Placental pericyte (primary cell): ENCODE data around the gene CIAO3. TPM values are rescaled to one million over a fixed set of nuclear protein-coding genes. Genes with fewer than 3 reads are reported as not detected.

Experiments
- small RNA-seq: library from RNA; depleted of rRNA; stranded (forward); fragments of <200 nt; gene quantifications from one replicate; pipeline ENCODE3, GENCODE V24; 2012; ENCODE audit warnings: low replicate concordance
- total RNA-seq: library from RNA; depleted of rRNA; stranded (reverse); fragments of >200 nt; gene quantifications from 2 replicates; pipeline ENCODE4 v1.2.3, GENCODE V29; 2012

The CIAO3 gene
- 25.2 and 40.8 TPM in 2 replicates for total RNA-seq

GRCh38 chr16:740764-741505 lies at the start of gene CIAO3:
TSS of gene CIAO3 (minus strand) at chr16:740997. CDS start at chr16:740985, 12 bp downstream.

GRCh38 chr16:788399-789126 lies 47.8 kb upstream of the CIAO3 start, which contains the start of gene CHTF18:
TSS of gene CHTF18 (plus strand) at chr16:788620. CDS start at chr16:788685, 65 bp downstream.

GRCh38 chr16:787978-788398 lies 47.2 kb upstream of the CIAO3 start, which contains the start of gene RPUSD1:
TSS of gene RPUSD1 (minus strand) at chr16:788381. CDS start at chr16:787737, 644 bp downstream.

GRCh38 chr16:760545-761343 lies 19.9 kb upstream of the CIAO3 start, which contains the start of gene MSLN:
TSS of gene MSLN (plus strand) at chr16:760734. CDS start at chr16:762681, 1,947 bp downstream.

DNA sequence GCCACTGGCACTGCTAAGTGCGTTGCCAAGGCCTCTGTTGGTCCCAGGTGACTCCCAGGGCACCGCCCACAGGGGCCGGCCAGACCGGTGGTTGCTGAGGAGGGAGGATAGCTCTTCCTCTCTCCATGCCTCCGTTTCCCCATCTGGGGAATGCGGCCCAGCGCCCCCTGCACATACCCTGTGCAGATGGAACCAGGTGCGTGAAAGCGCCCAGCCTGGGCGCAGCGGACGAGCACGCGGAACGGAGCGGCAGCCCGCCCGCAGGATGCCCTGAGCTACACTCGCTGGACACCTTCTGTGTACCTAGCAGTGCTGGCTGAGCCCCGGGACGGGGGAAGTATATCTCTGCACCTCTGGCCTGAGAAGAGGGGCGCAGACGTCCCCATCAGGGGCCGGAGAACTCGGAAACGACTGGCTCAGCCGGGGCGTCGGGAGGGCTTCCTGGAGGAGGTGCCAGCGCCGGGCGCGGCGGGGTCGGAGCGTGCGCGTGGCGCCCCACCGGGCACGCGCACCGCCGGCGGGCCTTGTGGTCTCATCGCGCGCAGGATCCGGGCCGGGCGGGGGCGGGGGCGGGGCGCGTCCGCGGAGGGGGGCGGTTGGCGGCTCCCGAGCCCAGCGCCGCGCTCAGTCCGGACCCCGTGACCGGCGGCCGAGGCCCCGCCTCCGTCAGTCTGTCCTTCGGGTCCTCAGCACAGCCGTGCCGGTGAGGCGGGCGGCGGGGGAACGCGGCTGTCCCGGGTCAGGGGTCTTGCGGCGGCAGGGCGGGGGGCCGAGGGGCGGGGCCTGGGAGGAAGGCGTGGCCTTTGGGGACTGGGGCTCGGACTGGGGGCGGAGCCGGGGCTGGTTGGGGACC lies 14.1 kb downstream of the CIAO3 start, which contains the start of the genes CCDC78 and HAGHL:
Gene CCDC78, minus strand, starts transcription at position 6 of the 853 bp plus-strand sequence. CDS start 76 bp downstream, outside the sequence.
Gene HAGHL, plus strand, starts transcription at position 669 of the 853 bp plus-strand sequence. CDS start 404 bp downstream, outside the sequence.

GRCh38 chr16:720990-721764 lies 19.6 kb downstream of the CIAO3 start, which contains the start of gene ANTKMT:
TSS of gene ANTKMT (plus strand) at chr16:721146. CDS start at chr16:721275, 129 bp downstream.

DNA sequence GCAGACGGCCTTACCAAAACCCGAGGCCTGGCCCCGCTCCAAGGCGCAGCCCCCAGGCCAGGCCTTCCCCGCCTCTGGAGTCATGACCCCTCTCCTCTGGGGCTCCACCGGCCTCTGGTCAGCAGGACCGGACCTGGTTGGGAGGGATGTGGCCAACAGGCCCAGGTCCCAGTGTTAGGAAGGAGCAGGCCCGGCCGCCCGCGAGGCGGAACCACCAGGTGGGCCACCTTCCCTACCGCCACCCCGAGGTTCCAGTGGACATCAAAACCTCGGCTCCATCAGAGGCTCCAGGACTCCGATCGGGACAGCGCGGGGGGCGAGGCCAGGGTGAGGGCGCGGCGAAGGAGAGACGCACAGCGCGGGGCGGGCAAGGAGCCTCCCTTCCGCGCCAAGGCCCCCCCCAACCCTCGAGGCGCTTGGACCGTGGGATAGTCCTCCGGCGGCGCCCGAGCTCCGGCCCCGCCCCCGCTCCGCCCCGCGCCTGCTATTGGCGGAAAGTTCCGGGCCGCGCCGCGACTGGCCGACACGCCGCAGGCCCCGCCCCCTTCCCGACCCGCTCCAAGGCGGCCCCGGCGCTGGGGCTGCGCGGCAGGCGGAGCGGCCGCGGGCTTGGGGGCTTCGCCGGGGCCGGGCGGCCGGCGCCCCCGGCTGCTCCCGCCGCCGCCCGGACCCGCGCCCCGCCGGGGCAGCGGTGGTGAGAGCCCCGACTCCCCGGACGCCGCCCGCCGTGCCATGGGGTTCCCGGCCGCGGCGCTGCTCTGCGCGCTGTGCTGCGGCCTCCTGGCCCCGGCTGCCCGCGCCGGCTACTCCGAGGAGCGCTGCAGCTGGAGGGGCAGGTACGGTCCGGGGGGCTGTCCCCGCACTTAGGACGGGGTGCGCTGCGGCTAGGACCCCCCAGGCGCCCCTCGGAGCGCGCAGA lies 26.0 kb downstream of the CIAO3 start, which contains the start of gene METRN:
Gene METRN, plus strand, starts transcription at position 561 of the 919 bp plus-strand sequence. Its CDS starts 172 bp downstream, at position 733.

GRCh38 chr16:705431-706188 lies 35.2 kb downstream of the CIAO3 start, which contains the start of gene FBXL16:
TSS of gene FBXL16 (minus strand) at chr16:705801. CDS start at chr16:697405, 8,396 bp downstream.

GRCh38 chr16:684071-684794 lies 56.6 kb downstream of the CIAO3 start, which contains the start of gene JMJD8:
TSS of gene JMJD8 (minus strand) at chr16:684334. CDS start at chr16:684319, 15 bp downstream.

DNA sequence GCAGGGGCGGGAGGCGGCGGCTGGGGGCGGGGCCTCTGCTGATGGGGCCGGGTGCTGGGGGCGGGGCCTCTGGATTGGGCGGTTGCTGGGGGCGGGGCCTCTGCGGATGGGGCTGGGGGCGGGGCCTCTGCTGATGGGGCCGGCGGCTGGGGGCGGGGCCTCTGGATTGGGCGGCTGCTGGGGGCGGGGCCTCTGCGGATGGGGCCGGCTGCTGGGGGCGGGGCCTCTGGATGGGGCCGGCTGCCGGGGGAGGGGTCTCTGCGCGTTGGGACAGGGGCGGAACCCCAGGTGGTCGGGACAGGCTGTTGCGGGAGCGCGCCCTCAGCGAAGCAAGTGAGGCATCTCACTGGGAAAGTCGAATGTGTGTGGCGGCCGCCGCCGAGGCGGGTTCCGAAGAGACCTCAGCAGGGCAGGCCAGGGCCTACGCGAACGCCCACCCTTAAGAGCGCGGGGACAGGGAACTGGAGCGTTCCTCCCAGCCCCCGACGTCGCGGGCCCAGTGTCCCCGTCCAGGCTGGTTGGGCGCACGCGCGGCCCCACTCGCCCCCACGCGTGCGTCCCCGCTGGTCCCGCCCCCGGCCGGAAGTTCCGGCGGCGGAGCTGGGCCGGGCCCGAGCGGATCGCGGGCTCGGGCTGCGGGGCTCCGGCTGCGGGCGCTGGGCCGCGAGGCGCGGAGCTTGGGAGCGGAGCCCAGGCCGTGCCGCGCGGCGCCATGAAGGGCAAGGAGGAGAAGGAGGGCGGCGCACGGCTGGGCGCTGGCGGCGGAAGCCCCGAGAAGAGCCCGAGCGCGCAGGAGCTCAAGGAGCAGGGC lies 60.8 kb downstream of the CIAO3 start, which contains the start of gene STUB1:
Gene STUB1, plus strand, starts transcription at position 597 of the 811 bp plus-strand sequence. Its CDS starts 116 bp downstream, at position 713.

Small RNAs within 50 kb of the gene (small RNA-seq; reads per million reads assigned to genes)
- gene MIR662, result not detected

Other genes starting within 250 kb of the CIAO3 start
- gene CAPN15, start 213.3 kb downstream of the CIAO3 start, total RNA-seq, result 68.9 and 91.9 TPM in 2 replicates
- gene PRR35, start 180.6 kb downstream of the CIAO3 start, total RNA-seq, result 0.14 TPM in 1 of 2 replicates, not detected in the other
- 2.6 TPM in 2 replicates for gene NHLRC4, start 174.0 kb downstream of the CIAO3 start, total RNA-seq
- gene PIGQ, start 171.0 kb downstream of the CIAO3 start, total RNA-seq, result 27.8 and 33.5 TPM in 2 replicates
- gene RAB40C, start 150.9 kb downstream of the CIAO3 start, total RNA-seq, result 15.3 and 16.5 TPM in 2 replicates
- 0.14 and 0.22 TPM in 2 replicates for gene WFIKKN1, start 110.0 kb downstream of the CIAO3 start, total RNA-seq
- gene METTL26, start 104.7 kb downstream of the CIAO3 start, total RNA-seq, result 99.1 and 106 TPM in 2 replicates
- 11.5 and 16.6 TPM in 2 replicates for gene MCRIP2, start 99.2 kb downstream of the CIAO3 start, total RNA-seq
- 12.3 and 22.6 TPM in 2 replicates for gene WDR90, start 91.6 kb downstream of the CIAO3 start, total RNA-seq
- 56.5 and 67.4 TPM in 2 replicates for gene RHOT2, start 72.9 kb downstream of the CIAO3 start, total RNA-seq
- gene RHBDL1, start 65.3 kb downstream of the CIAO3 start, total RNA-seq, result 2.3 and 2.4 TPM in 2 replicates
- gene STUB1, start 60.6 kb downstream of the CIAO3 start, total RNA-seq, result 91.5 and 131 TPM in 2 replicates
- 45.7 and 62.3 TPM in 2 replicates for gene JMJD8, start 56.7 kb downstream of the CIAO3 start, total RNA-seq
- 12.9 and 15.8 TPM in 2 replicates for gene WDR24, start 50.6 kb downstream of the CIAO3 start, total RNA-seq
- gene FBXL16, start 35.2 kb downstream of the CIAO3 start, total RNA-seq, result 0.22 TPM in 1 of 2 replicates, not detected in the other
- gene METRN, start 25.9 kb downstream of the CIAO3 start, total RNA-seq, result 10.1 and 40.1 TPM in 2 replicates
- 25.4 and 30.6 TPM in 2 replicates for gene ANTKMT, start 19.9 kb downstream of the CIAO3 start, total RNA-seq
- 1.1 and 3.1 TPM in 2 replicates for gene CCDC78, start 14.6 kb downstream of the CIAO3 start, total RNA-seq
- gene HAGHL, start 13.9 kb downstream of the CIAO3 start, total RNA-seq, result 8.3 and 23.4 TPM in 2 replicates
- gene MSLN, start 19.7 kb upstream of the CIAO3 start, total RNA-seq, result not detected in 2 replicates
- gene RPUSD1, start 47.4 kb upstream of the CIAO3 start, total RNA-seq, result 33.3 and 54.4 TPM in 2 replicates
- gene CHTF18, start 47.6 kb upstream of the CIAO3 start, total RNA-seq, result 2.2 and 36.9 TPM in 2 replicates
- gene GNG13, start 59.7 kb upstream of the CIAO3 start, total RNA-seq, result not detected in 2 replicates
- 17.9 and 20.8 TPM in 2 replicates for gene LMF1, start 230.0 kb upstream of the CIAO3 start, total RNA-seq
- under 0.01 and 0.14 TPM in 2 replicates for gene SOX8, start 240.8 kb upstream of the CIAO3 start, total RNA-seq